ELR (cell line): ENCODE results near the gene C16orf78.
A peak's percentile ranks its signal among the peaks of the same experiment; 100 is the strongest.
"Not testable (repeated sequence)": the region's sequence is repeated elsewhere in the genome, so short reads cannot be mapped to it uniquely, and the experiment has no call there.

Experiments used
- DNase-seq: peaks from one replicate; pipeline ENCODE4 v3.0.0-alpha.2; 2015; ENCODE audit warnings: low read depth

Gene C16orf78

GRCh38 chr16:49349446-49350168 is 24.0 kb upstream of the C16orf78 start:
- no peak for DNase-seq

- peak; percentile 37 for DNase-seq
Observed at GRCh38 chr16:49350265-49351095, 23.1 kb upstream of the C16orf78 start.

GRCh38 chr16:49351096-49351487 is 22.5 kb upstream of the C16orf78 start:
- no peak for DNase-seq

GRCh38 chr16:49352892-49353291 is 20.7 kb upstream of the C16orf78 start:
- DNase-seq, result peak; percentile 10

- DNase-seq, result no peak
Observed at GRCh38 chr16:49353680-49354079, 19.9 kb upstream of the C16orf78 start.

- DNase-seq, result no peak
Observed at GRCh38 chr16:49354101-49354500, 19.5 kb upstream of the C16orf78 start.

GRCh38 chr16:49354991-49355390 is 18.6 kb upstream of the C16orf78 start:
- DNase-seq, result no peak

- DNase-seq, result no peak
Observed at GRCh38 chr16:49355933-49356665, 17.5 kb upstream of the C16orf78 start.

GRCh38 chr16:49356728-49357488 is 16.7 kb upstream of the C16orf78 start:
- DNase-seq, result no peak

- no peak for DNase-seq
Observed at GRCh38 chr16:49359591-49359990, 14.0 kb upstream of the C16orf78 start.

- not testable (repeated sequence) for DNase-seq
Observed at GRCh38 chr16:49361731-49362130, 11.9 kb upstream of the C16orf78 start.

- DNase-seq, result no peak
Observed at GRCh38 chr16:49362230-49362629, 11.4 kb upstream of the C16orf78 start.

- no peak for DNase-seq
Observed at GRCh38 chr16:49365711-49366509, 7.7 kb upstream of the C16orf78 start.

GRCh38 chr16:49366669-49367068 is 6.9 kb upstream of the C16orf78 start:
- DNase-seq, result no peak

- DNase-seq, result no peak
Observed at GRCh38 chr16:49369651-49370611, 3.7 kb upstream of the C16orf78 start.

GRCh38 chr16:49376206-49376605 is 2.6 kb downstream of the C16orf78 start:
- no peak for DNase-seq

- no peak for DNase-seq
Observed at GRCh38 chr16:49377196-49377755, 3.7 kb downstream of the C16orf78 start.

- DNase-seq, result no peak
Observed at GRCh38 chr16:49378238-49378637, 4.6 kb downstream of the C16orf78 start.

- DNase-seq, result no peak
Observed at GRCh38 chr16:49378816-49379215, 5.2 kb downstream of the C16orf78 start.

- no peak for DNase-seq
Observed at GRCh38 chr16:49382916-49383315, 9.3 kb downstream of the C16orf78 start.
